ENCODE results near the gene QTRT2.

QTRT2 gene

DNA sequence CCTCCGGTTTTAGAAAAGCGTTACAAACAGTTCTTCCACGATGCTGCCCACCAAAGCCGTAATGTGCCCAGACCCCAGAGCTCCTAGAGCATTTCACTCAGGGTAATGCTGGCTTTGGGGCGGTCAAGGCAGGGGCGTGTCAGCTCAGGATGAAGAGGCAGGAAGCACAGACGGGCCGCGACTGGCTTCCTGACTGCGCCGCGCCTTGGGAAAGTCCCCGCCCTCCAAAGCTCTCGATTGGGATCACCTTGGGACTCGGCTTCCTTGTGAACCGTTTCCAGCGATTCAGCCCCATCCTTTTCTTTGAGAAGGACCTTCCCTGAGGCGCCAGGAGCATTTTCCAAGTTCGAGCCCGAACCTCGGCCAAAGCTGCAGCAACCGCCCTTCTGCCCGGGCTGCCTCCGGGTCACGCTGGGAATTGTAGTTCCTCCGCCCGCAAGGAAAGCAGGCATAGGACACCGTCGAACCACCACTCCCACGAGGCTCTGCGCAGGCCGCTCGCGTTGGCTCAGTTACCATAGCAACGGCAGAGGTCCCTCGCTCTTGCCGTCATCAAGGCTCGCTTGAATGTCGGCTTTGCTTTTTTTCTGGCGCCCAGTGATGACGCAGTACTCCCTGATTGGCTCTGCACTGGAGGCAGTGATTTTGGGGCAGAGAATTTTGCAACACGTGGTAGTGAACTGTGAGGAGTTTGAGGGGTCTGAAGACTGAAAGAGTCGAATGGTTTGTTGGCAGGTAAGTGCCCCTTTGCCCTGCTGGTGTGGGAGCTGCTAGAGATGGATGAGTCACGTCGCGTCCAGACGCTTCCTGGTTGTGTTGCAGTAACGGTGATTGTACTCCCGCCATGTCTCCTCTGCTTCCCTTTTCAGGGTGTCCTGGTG is at the start of gene QTRT2, which contains the start of gene CCDC191:
Gene QTRT2 (plus strand): TSS at position 608 of the 881 bp plus-strand sequence. CDS start 8,521 bp downstream, outside the sequence.
Gene CCDC191 (minus strand): TSS at position 397 of the 881 bp plus-strand sequence. CDS start 60 bp downstream, at position 337.
- Mint-ChIP-seq H3K9me3 (no peaks in the 10 kb centered on the region), H3K4me1 (peaks cover 35% of the 10 kb centered on the region), H3K27me3 (peaks cover 4% of the 10 kb centered on the region), H3K27ac (peak within 1 kb of the TSS; percentile 89), H3K36me3 (peaks cover 12% of the 10 kb centered on the region), H3K4me3 (peak within 1 kb of the TSS; percentile 88)
- CTCF ChIA-PET: interaction anchor here (0.9 to 1.3 kb wide), 2 partner anchors 310 to 311 kb away, joined by 3 to 5 read pairs; partner anchors contain the start of gene ATP6V1A
- peak; percentile 99 for DNase-seq

DNA sequence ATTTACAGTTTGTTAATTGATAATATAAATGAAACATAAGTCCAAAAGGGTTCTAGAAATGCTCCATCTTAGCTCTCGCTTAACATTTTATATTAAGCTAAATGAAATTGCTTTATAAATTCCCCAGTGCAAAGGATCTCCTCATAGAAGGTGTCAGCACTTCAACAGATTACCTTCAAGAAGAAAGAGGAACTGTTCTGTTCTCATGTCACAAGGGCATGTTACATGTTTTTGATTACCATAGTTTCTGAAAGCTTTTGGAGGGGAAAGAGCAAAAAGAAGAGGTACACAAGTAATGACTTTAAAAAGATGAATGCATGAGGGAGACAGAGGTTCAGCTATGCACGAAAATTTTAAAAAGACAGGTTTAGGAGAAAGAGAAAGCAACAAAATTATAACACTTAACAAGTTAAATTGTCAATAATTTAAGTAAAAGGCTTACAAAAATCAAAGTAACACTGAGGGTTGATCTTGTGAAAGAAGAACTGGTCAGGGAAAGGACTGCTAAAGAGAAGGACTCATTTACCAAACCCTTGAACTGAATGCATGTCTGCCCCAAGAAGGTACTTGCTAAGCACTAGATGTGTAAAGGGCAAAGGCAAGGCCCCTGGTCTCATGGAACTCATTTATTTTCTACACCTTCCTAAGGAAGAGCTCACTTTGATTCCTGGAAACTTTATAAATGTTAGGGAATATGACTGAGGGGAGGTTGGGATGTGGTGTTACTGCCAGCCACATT is 45.3 kb upstream of the QTRT2 start:
- no peak for DNase-seq
- Mint-ChIP-seq H3K4me1 (no peaks in the 10 kb centered on the region), H3K27ac (no peak overlapping the region), H3K27me3 (no peaks in the 10 kb centered on the region), H3K36me3 (no peaks in the 10 kb centered on the region), H3K4me3 (no peak overlapping the region), H3K9me3 (no peaks in the 10 kb centered on the region)
- CTCF ChIA-PET: no interaction called here

DNA sequence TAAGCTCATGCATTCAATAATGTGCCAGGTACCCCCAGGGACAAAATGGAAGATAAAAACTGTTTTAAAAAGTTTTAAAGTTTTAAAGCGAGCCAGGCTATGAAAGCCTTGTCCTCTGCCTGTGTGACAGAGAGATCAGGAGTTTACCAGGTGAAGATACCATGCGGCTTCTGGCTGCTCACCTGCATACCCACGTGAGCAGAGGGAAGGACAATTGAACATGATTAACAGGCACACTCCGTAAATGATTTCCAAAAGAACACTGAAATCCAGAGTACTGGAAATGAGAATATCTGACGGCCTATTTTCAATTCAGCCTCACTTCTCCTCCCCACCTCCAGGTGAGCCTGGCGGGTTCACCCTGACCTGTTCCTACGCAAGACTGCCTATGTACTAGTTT is 42.3 kb upstream of the QTRT2 start:
- H3K4me3 Mint-ChIP-seq: no peak overlapping the region
- no peak for DNase-seq
- no peaks in the 10 kb centered on the region for H3K4me1 Mint-ChIP-seq
- no peaks in the 10 kb centered on the region for H3K27me3 Mint-ChIP-seq
- H3K27ac Mint-ChIP-seq: no peak overlapping the region
- CTCF ChIA-PET: no interaction called here
- no peaks in the 10 kb centered on the region for H3K36me3 Mint-ChIP-seq
- no peaks in the 10 kb centered on the region for H3K9me3 Mint-ChIP-seq

DNA sequence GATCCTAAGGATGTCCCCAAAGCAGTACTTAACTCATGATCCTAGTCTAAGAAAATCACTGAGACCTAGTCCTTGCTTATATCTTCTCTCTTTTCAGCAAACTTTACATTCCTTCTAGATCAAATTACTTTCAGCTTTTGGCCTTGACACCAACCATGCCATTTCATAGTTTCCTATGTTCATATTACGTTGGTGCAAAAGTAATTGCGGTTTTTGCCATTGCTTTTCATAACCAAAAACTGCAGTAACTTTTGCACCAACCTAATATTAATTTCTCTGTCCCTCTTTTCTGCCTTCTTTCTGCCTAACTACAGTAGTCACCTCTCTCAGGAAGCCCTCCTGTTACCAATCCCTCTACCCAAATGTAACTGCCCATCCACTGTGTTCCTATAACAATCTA is 37.1 kb upstream of the QTRT2 start:
- H3K27ac Mint-ChIP-seq: no peak overlapping the region
- H3K4me3 Mint-ChIP-seq: no peak overlapping the region

DNA sequence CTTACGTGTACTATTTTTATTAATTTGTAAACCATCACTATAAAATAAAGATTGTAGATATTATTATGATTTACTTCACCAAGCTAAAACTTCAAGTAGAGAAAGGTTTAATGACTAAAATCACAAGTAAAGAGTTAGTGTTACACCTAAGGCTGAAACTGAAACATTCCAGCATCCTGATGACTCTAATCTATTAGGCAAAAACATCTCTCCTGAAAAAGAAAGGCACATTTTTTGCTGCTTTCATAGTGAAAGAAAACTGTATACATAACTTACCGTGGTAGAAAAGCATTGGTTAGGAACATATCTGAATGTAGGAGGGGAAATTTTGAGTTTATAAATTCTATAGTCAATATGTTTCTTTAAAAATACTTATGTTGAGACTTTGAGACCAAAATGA is 35.6 kb upstream of the QTRT2 start:
- Mint-ChIP-seq H3K36me3 (no peaks in the 10 kb centered on the region), H3K9me3 (no peaks in the 10 kb centered on the region), H3K4me3 (no peak overlapping the region), H3K4me1 (no peaks in the 10 kb centered on the region), H3K27me3 (no peaks in the 10 kb centered on the region), H3K27ac (no peak overlapping the region)
- DNase-seq: no peak
- CTCF ChIA-PET: no interaction called here

More for the DNA sequence above, 37.1 kb upstream of the QTRT2 start:
- CTCF ChIA-PET: no interaction called here
- Mint-ChIP-seq H3K4me1 (no peaks in the 10 kb centered on the region), H3K9me3 (no peaks in the 10 kb centered on the region), H3K36me3 (no peaks in the 10 kb centered on the region), H3K27me3 (no peaks in the 10 kb centered on the region)
- no peak for DNase-seq

DNA sequence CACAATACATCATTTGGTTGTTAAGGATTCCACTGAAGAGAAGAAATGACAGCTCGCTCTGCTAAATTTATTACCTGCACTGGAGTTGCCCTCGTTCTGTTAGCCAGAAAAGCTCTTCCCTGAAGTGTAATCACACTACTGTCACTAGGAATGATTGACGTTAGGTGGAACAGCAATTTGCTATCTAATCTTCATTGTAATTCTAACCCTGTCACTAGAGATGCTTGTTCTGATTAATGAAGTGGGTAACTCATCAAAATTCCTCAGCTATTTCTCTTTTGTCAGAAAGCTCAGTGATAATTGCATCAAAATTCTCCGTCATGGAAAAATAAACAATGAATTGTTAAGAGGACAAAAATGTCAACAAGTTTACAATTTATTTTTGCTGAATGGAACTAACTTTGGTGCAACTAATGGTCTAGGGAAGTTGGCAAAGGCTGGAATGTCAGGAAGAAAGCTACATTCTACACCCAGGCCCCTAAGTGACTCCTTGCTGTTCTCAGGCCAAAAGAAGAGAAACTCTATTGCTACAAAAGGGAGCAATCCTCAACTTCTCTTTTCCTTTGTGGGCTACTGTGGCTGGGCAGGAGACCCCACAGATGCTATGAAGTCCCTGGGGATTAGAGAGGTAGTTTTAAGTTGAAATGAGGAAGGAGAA is 34.3 kb upstream of the QTRT2 start:
- H3K36me3 Mint-ChIP-seq: no peaks in the 10 kb centered on the region
- no peak overlapping the region for H3K4me3 Mint-ChIP-seq
- no peaks in the 10 kb centered on the region for H3K9me3 Mint-ChIP-seq
- no peak for DNase-seq
- CTCF ChIA-PET: no interaction called here
- H3K4me1 Mint-ChIP-seq: no peaks in the 10 kb centered on the region
- H3K27me3 Mint-ChIP-seq: no peaks in the 10 kb centered on the region
- H3K27ac Mint-ChIP-seq: no peak overlapping the region

DNA sequence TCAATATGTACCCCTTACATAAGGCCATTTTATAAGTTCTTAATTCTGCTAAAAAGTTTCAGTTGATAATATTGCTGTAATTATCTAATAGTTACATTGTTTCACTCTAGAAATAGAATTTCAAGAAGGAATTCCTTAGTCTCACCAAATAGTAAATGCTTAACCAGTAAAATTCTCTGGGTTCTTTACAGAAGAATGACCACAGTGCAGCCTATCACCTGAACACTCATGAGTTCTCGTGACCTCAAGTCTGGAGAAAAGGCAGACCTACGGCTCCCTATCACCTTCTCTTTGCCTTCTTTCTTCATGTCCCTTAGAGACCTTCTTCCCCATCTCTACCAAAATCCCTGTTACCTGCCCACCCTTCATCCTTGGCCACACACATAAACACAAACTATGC is 31.1 kb upstream of the QTRT2 start:
- Mint-ChIP-seq H3K27ac (no peak overlapping the region), H3K36me3 (no peaks in the 10 kb centered on the region), H3K27me3 (no peaks in the 10 kb centered on the region), H3K4me3 (no peak overlapping the region), H3K4me1 (no peaks in the 10 kb centered on the region), H3K9me3 (no peaks in the 10 kb centered on the region)
- no peak for DNase-seq
- CTCF ChIA-PET: no interaction called here

DNA sequence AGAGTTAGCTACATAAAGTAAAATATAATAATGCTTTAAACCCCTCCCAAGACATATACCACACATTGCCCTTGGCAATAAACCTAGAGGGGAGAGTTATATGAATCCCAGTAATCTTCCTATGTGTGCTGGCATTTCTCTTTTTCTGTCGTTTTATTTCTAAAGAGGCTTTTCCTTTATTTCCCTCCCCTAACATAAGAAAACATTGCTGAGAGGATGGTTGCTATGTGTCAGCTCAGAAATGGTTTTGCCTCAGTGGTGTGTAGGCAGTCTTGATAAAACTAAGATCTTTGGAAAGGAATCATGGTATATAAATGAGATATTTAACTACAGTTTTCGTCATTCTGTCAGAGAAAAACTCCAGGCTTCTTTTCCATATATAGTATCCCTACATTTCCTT is 30.2 kb upstream of the QTRT2 start:
- no peak overlapping the region for H3K27ac Mint-ChIP-seq
- CTCF ChIA-PET: no interaction called here
- no peaks in the 10 kb centered on the region for H3K4me1 Mint-ChIP-seq
- H3K36me3 Mint-ChIP-seq: no peaks in the 10 kb centered on the region
- no peaks in the 10 kb centered on the region for H3K9me3 Mint-ChIP-seq
- DNase-seq: no peak
- no peak overlapping the region for H3K4me3 Mint-ChIP-seq
- no peaks in the 10 kb centered on the region for H3K27me3 Mint-ChIP-seq

DNA sequence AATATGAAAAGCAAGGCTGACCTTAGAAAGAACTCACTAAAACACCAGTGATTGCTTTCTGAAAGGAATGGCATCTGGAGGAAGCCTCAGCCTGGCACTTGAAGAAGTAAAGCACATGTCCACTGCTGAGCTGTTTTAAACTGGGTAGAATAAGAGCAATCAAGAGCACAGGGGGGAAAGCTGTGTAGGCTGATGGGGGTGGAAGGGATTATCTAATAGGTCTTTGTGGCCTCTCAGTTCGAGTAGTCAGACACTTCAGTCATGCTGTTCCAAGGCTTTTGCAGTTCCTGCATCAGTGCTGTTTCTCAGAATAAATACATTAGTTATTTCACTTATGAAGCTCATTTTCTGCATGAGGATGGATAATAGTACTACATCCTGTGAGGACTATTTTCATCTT is 22.8 kb upstream of the QTRT2 start:
- CTCF ChIA-PET: no interaction called here
- Mint-ChIP-seq H3K4me3 (no peak overlapping the region), H3K36me3 (peaks cover 2% of the 10 kb centered on the region), H3K27ac (no peak overlapping the region), H3K27me3 (no peaks in the 10 kb centered on the region), H3K9me3 (no peaks in the 10 kb centered on the region), H3K4me1 (no peaks in the 10 kb centered on the region)
- no peak for DNase-seq

DNA sequence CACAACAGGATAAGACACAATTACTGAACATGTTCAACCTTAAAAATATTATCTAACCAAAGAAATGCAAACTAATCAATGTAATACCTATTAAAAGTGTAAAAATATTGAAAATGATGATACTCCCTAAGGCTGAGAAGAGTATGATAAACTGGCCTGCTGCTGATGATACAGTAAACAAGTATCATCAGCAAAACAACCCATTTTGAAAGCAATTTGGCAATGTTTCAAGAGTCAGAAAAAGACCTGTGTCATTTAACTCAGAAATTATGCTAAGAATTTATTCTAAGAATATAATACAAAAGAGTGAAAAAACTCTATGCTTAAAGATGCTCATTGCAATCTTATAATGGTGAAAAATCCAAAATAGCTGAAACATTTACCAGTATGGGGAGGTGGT is 22.3 kb upstream of the QTRT2 start:
- CTCF ChIA-PET: no interaction called here
- Mint-ChIP-seq H3K9me3 (no peaks in the 10 kb centered on the region), H3K36me3 (peaks cover 2% of the 10 kb centered on the region), H3K27me3 (no peaks in the 10 kb centered on the region), H3K4me1 (no peaks in the 10 kb centered on the region), H3K4me3 (no peak overlapping the region), H3K27ac (no peak overlapping the region)
- DNase-seq: no peak

DNA sequence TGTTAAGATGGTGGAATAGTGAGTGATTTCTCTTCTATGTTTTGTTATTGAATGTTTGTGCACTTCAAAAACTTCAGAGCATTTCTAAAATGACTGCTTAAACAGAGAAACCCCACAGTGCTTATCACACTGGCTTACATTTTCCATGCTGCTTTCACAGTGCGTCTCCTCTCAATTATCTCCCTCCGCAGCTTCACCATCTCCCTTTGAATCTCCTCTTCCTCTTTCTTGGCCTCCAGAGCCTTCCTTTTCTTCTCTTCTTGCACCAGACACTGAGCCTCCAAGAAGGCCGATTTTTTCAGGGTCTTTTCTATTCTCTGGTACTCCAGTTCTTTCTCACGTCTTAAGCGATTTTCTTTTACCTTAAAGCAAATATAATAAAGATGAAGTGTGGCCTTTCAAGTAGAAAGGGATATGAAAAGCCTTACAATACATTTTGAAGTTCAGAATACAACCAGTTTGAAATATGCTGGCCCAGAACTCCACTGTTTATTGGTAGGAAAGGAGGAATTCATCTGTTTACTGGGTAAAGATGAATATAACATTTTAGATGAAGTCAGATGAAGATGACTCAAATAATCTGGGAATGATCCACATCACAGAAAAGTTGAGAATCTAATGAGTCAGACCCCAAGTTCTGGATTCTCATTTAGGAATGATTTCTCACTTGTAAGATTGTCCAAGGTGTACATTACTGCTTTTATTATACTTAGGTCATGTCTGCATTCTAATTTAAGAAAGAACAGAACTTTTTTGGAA is 21.6 kb upstream of the QTRT2 start:
- Mint-ChIP-seq H3K36me3 (peaks cover 2% of the 10 kb centered on the region), H3K4me1 (no peaks in the 10 kb centered on the region), H3K9me3 (no peaks in the 10 kb centered on the region), H3K27me3 (no peaks in the 10 kb centered on the region), H3K27ac (no peak overlapping the region), H3K4me3 (no peak overlapping the region)
- no peak for DNase-seq
- CTCF ChIA-PET: no interaction called here

DNA sequence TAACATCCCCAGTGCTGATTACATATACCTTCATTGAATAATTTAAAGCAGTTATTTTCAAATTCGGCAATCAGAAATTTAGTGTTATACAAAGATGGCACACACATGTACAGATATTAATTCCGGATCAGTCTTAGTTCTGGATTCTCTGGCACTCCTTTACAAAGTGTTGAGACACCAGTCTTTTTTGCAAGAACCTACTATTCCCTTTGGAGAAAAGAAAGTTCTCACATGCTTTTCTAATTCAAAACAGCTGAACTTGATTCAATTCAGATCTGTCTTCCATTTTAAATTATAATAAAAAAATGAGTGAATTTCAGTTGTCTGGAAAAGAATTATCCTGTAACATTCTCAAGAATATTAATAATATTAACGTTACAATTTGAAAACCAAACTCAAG is 20.6 kb upstream of the QTRT2 start:
- Mint-ChIP-seq H3K27ac (no peak overlapping the region), H3K36me3 (peaks cover 2% of the 10 kb centered on the region), H3K4me1 (no peaks in the 10 kb centered on the region), H3K27me3 (no peaks in the 10 kb centered on the region), H3K4me3 (no peak overlapping the region), H3K9me3 (no peaks in the 10 kb centered on the region)
- DNase-seq: no peak
- CTCF ChIA-PET: no interaction called here

DNA sequence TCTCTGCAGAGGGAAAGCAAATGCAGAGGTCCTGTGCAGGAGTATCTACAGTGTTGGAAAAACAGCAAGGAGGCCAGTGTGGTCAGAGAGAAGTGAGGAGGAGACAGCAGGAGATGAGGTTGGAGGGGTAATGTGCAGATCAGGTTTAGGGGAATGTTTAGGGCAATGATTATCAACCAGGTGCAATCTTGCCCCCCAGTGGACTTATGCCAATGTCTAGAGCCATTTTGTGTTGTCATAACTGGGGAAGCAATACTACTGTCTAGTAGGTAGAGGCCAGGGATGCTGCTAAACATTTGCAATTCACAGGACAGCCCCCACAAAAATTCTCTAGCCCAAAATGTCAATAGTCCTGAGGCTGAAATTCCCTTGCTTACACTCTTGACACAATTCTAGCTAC is 13.3 kb upstream of the QTRT2 start:
- CTCF ChIA-PET: no interaction called here
- H3K27ac Mint-ChIP-seq: no peak overlapping the region
- H3K4me3 Mint-ChIP-seq: no peak overlapping the region
- peaks cover 2% of the 10 kb centered on the region for H3K36me3 Mint-ChIP-seq
- no peaks in the 10 kb centered on the region for H3K4me1 Mint-ChIP-seq
- DNase-seq: no peak
- H3K9me3 Mint-ChIP-seq: no peaks in the 10 kb centered on the region
- peaks cover 8% of the 10 kb centered on the region for H3K27me3 Mint-ChIP-seq

DNA sequence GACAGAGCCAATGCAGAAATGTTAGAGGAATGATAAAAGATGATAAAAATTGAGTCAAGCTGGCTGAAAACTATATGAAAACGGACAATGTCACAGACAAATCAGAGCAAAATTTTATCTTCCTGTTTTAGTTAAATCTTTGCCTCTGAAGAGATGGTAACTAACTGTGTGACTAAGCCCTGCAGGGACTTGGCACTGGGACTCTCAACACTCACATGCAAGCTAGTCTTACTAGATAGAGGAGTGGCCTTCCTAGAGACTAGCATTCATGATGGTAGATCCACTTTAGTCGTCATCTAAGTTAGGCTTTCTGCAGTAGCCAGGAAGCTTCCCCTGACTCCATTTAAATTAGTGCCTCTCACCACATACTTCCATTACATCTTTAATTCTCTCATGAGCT is 4.3 kb upstream of the QTRT2 start:
- DNase-seq: no peak
- H3K27me3 Mint-ChIP-seq: peaks cover 4% of the 10 kb centered on the region
- H3K27ac Mint-ChIP-seq: no peak overlapping the region
- CTCF ChIA-PET: no interaction called here
- peaks cover 16% of the 10 kb centered on the region for H3K4me1 Mint-ChIP-seq
- H3K36me3 Mint-ChIP-seq: no peaks in the 10 kb centered on the region
- no peaks in the 10 kb centered on the region for H3K9me3 Mint-ChIP-seq
- H3K4me3 Mint-ChIP-seq: no peak overlapping the region

Measured in activated naive CD4-positive, alpha-beta T cell treated with anti-CD3 and anti-CD28 coated beads, Interleukin-2, amount 10 ng/mL, durations not matched to agents 7 days and 5 days (primary cell).